Posterior cingulate gyrus (tissue), 11 donors: Measurements from ENCODE around the gene C7.
"Not testable (repeated sequence)": the region's sequence is repeated elsewhere in the genome, so short reads cannot be mapped to it uniquely, and the experiment has no call there.

Experiments used
- DNase-seq, 10 donors: peaks; one replicate each; pipeline versions ENCODE4 v3.0.0 to v3.0.0-alpha.2; 2020 to 2021; ENCODE audit warnings: mixed read lengths in 3 of 10
- intact Hi-C: fragments of 100-400 bp; cut with DNase I; formaldehyde crosslinking; loops from one replicate; pipeline ENCODE4 v1.15.1; 2023

Gene C7

GRCh38 chr5:40909264-40909663 lies at the start of gene C7:
TSS of gene C7 (plus strand) at chr5:40909497. CDS start at chr5:40909611, 114 bp downstream.
- DNase-seq = no peak
- intact Hi-C loops = no loop called here

GRCh38 chr5:40860711-40861110 lies 48.6 kb upstream of the C7 start:
- intact Hi-C loops = no loop called here
- DNase-seq = no peak

GRCh38 chr5:40865004-40865403 lies 44.3 kb upstream of the C7 start:
- DNase-seq, intact Hi-C loops: not testable (repeated sequence)

GRCh38 chr5:40866844-40867243 lies 42.5 kb upstream of the C7 start:
- intact Hi-C loops = no loop called here
- DNase-seq = no peak

- DNase-seq = no peak
- intact Hi-C loops = no loop called here
These were observed 39.9 kb upstream of the C7 start for GRCh38 chr5:40869384-40869783.

- intact Hi-C loops = no loop called here
- no peak for DNase-seq
These were observed 38.1 kb upstream of the C7 start for GRCh38 chr5:40871177-40871576.

- DNase-seq, intact Hi-C loops: not testable (repeated sequence)
These were observed 37.0 kb upstream of the C7 start for GRCh38 chr5:40872253-40872652.

- no peak for DNase-seq
- intact Hi-C loops = no loop called here
These were observed 35.9 kb upstream of the C7 start for GRCh38 chr5:40873286-40873880.

- intact Hi-C loops = loop anchor here (5.0 kb wide), 1 partner anchor 119 kb away; the partner anchor contains the start of gene TTC33
- DNase-seq = no peak
These were observed 33.3 kb upstream of the C7 start for GRCh38 chr5:40875958-40876357.

- intact Hi-C loops = loop anchor here (5.0 kb wide), 1 partner anchor 120 kb away; the partner anchor contains the start of gene TTC33
- DNase-seq = no peak
These were observed 31.8 kb upstream of the C7 start for GRCh38 chr5:40877371-40877988.

GRCh38 chr5:40879163-40879942 lies 29.9 kb upstream of the C7 start:
- intact Hi-C loops = loop anchor here (5.0 kb wide), 1 partner anchor 122 kb away; the partner anchor contains the start of gene TTC33
- no peak for DNase-seq

- intact Hi-C loops = no loop called here
These were observed 27.0 kb upstream of the C7 start for GRCh38 chr5:40882291-40882690.

GRCh38 chr5:40883051-40883450 lies 26.2 kb upstream of the C7 start:
- intact Hi-C loops = not testable (repeated sequence)

More at GRCh38 chr5:40882291-40882690, 27.0 kb upstream of the C7 start:
- DNase-seq = no peak

GRCh38 chr5:40895440-40896425 lies 13.6 kb upstream of the C7 start:
- intact Hi-C loops, DNase-seq: not testable (repeated sequence)

More at GRCh38 chr5:40883051-40883450, 26.2 kb upstream of the C7 start:
- not testable (repeated sequence) for DNase-seq

GRCh38 chr5:40904205-40904993 lies 4.9 kb upstream of the C7 start:
- peak in 5 of 10 donors; percentile 18 to 81 (median 30) for DNase-seq
- intact Hi-C loops = no loop called here

GRCh38 chr5:40904994-40905306 lies 4.3 kb upstream of the C7 start:
- no peak for DNase-seq
- intact Hi-C loops = no loop called here

GRCh38 chr5:40906351-40906751 lies 2.9 kb upstream of the C7 start:
- DNase-seq = no peak
- intact Hi-C loops = no loop called here

- no peak for DNase-seq
- intact Hi-C loops = no loop called here
These were observed 426 bp downstream of the C7 start for GRCh38 chr5:40909723-40910122.

GRCh38 chr5:40911266-40911665 lies 2.0 kb downstream of the C7 start:
- DNase-seq = no peak
- intact Hi-C loops = no loop called here

GRCh38 chr5:40914835-40915234 lies 5.5 kb downstream of the C7 start:
- no peak for DNase-seq
- intact Hi-C loops = no loop called here
